ENCODE measurements around the gene EDAR. TPM values are rescaled to one million over a fixed set of nuclear protein-coding genes. Genes with fewer than 3 reads are reported as not detected.

EDAR gene
- total and polyA plus RNA-seq, 4 experiments from 2014 or later = 3.0 to 6.3 (median 4.6) TPM

DNA sequence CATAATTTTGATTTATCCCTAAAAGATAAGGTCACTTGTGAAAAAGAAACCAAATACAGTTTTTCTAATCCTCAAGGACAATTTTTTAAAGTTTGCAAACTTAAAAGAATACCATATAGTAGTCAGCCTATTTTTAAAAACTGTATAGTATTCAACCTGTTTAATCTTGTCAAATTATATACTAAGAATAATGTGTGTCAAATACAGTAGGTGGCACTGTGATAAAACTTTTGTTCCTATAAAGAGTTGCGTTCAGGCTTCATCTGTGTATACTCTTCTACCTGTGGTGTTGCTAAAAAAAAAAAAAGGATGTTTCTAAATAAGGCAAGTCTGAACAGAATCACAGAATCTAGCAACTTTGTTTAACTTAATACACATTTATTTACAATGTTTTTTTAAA, 133.8 kb downstream of the EDAR start:
- ChIA-PET CTCF (ENCODE audit: partially characterized antibody) (interaction anchor here (1.2 to 3.1 kb wide), 5 partner anchors 25 to 655 kb away, joined by 3 to 32 read pairs (median 9); partner anchors contain the start of gene EDAR), POLR2A (ENCODE audit: partially characterized antibody) (no interaction called here)
- Histone ChIP-seq H3K4me3 (ENCODE audit: low read length in 2 of 2) (no peak overlapping the region), H3K27me3 (ENCODE audit: insufficient read depth, low read length) (no peaks in the 10 kb centered on the region), H3K36me3 (ENCODE audit: insufficient read depth, low read length) (no peaks in the 10 kb centered on the region), H3K27ac (ENCODE audit: low read depth, low read length) (no peak overlapping the region), H3K9me3 (ENCODE audit: control insufficient read depth in 1 of 2, low read length in 2 of 2) (no peaks in the 10 kb centered on the region), H3K4me1 (ENCODE audit: insufficient read depth, low read length) (no peaks in the 10 kb centered on the region)
- H3K4me1 Mint-ChIP-seq = peaks cover 0 to 2% (median 0%) of the 10 kb centered on the region in 4 donors
- no peaks in the 10 kb centered on the region for H3K27me3 Mint-ChIP-seq
- peaks cover 7 to 8% of the 10 kb centered on the region in 2 donors for H3K36me3 Mint-ChIP-seq
- H3K27ac Mint-ChIP-seq = peak overlapping the region in 1 of 7 donors; percentile 13
- no peaks in the 10 kb centered on the region for H3K9me3 Mint-ChIP-seq
- no peak overlapping the region for H3K4me3 Mint-ChIP-seq
- intact Hi-C loops (cut with micrococcal nuclease) = loop anchor here (1.0 to 5.0 kb wide), 4 partner anchors 134 to 494 kb away; partner anchors contain the start of gene EDAR
- peak in 4 of 5 donors; percentile 26 to 38 (median 34) for DNase-seq

DNA sequence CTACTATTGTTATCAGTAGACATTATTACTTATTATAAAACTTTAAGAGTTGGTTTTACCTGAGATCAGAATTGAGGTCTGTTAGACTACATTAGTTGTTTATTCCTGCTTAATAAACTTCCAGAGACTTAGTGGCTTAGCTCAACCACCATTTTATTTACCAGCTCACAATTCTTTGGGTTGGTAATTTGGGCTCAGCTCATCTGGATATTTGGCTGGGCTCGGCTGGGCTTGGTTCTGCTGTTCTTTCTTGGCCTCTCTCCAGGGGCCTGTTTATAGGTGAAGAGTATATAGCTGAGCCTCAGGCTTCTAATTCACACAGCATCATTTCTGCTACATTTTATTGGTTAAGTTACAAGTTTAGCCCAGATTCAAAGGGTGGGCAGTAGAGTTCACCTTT, 134.5 kb downstream of the EDAR start:
- Mint-ChIP-seq H3K27ac (no peak overlapping the region), H3K27me3 (no peaks in the 10 kb centered on the region), H3K9me3 (no peaks in the 10 kb centered on the region), H3K4me1 (peaks cover 0 to 2% (median 0%) of the 10 kb centered on the region in 4 donors), H3K36me3 (peaks cover 8 to 12% of the 10 kb centered on the region in 2 donors), H3K4me3 (no peak overlapping the region)
- CTCF ChIA-PET (ENCODE audit: partially characterized antibody) = interaction anchor here (1.1 to 3.1 kb wide), 8 partner anchors 10 to 691 kb away, joined by 3 to 32 read pairs (median 6); partner anchors contain the start of gene EDAR
- Histone ChIP-seq H3K4me1 (ENCODE audit: insufficient read depth, low read length) (no peaks in the 10 kb centered on the region), H3K27ac (ENCODE audit: low read depth, low read length) (no peak overlapping the region), H3K9me3 (ENCODE audit: control insufficient read depth in 1 of 2, low read length in 2 of 2) (no peaks in the 10 kb centered on the region), H3K4me3 (ENCODE audit: low read length in 2 of 2) (no peak overlapping the region), H3K36me3 (ENCODE audit: insufficient read depth, low read length) (no peaks in the 10 kb centered on the region), H3K27me3 (ENCODE audit: insufficient read depth, low read length) (no peaks in the 10 kb centered on the region)
- intact Hi-C loops (cut with micrococcal nuclease) = no loop called here
- DNase-seq = no peak
- POLR2A ChIA-PET (ENCODE audit: partially characterized antibody) = no interaction called here

DNA sequence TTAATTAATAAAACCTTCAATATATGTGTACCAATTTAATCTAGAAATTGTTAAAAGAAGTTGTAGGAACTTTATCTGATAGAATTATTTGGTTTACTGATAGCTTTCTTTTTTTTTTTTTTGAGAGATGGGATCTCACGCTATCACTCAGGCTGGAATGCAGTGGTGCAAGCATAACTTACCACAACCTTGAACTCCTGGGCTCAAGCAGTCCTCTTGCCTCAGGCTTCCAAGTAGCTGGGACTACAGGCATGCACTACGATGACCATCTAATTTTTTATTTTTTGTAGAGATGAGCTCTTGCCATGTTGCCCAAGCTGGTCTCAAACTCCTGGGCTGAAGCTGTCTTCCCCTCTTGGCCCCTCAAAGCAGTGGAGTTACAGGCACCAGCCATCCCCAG, 135.6 kb downstream of the EDAR start:
- H3K4me1 ChIP-seq (ENCODE audit: insufficient read depth, low read length) = no peaks in the 10 kb centered on the region
- H3K27ac ChIP-seq (ENCODE audit: low read depth, low read length) = no peak overlapping the region
- peak overlapping the region in 1 of 7 donors; percentile 37 for H3K27ac Mint-ChIP-seq
- peaks cover 0 to 2% (median 0%) of the 10 kb centered on the region in 4 donors for H3K4me1 Mint-ChIP-seq
- ChIA-PET CTCF (ENCODE audit: partially characterized antibody) (interaction anchor here (0.6 to 3.1 kb wide), 10 partner anchors 9 to 657 kb away, joined by 3 to 32 read pairs (median 4); partner anchors contain the start of gene EDAR), POLR2A (ENCODE audit: partially characterized antibody) (no interaction called here)
- H3K27me3 ChIP-seq (ENCODE audit: insufficient read depth, low read length) = no peaks in the 10 kb centered on the region
- H3K9me3 ChIP-seq (ENCODE audit: control insufficient read depth in 1 of 2, low read length in 2 of 2) = no peaks in the 10 kb centered on the region
- peaks cover 6 to 17% of the 10 kb centered on the region in 2 donors for H3K36me3 Mint-ChIP-seq
- H3K27me3 Mint-ChIP-seq = no peaks in the 10 kb centered on the region
- intact Hi-C loops (cut with micrococcal nuclease) = no loop called here
- H3K4me3 ChIP-seq (ENCODE audit: low read length in 2 of 2) = no peak overlapping the region
- no peak overlapping the region for H3K4me3 Mint-ChIP-seq
- H3K36me3 ChIP-seq (ENCODE audit: insufficient read depth, low read length) = no peaks in the 10 kb centered on the region
- H3K9me3 Mint-ChIP-seq = no peaks in the 10 kb centered on the region
- no peak for DNase-seq

DNA sequence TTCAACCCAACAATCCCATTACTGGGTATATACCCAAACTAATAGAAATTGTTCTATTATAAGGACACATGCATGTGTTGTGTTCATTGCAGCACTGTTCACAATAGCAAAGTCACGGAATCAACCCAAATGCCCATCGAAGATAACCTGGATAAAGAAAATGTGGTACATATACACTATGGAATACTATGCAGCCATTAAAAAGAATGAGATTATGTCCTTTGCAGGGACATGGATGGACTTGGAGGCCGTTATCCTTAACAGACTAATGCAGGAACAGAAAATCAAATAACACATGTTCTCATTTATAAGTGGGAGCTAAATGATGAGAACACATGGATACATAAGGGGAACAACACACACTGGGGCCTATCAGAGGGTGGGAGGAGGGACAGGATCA, 136.6 kb downstream of the EDAR start:
- no peaks in the 10 kb centered on the region for H3K9me3 Mint-ChIP-seq
- CTCF ChIA-PET (ENCODE audit: partially characterized antibody) = interaction anchor here (1.5 to 3.1 kb wide), 2 partner anchors 134 to 658 kb away, joined by 4 to 32 read pairs; no protein-coding TSS in a partner anchor
- H3K36me3 Mint-ChIP-seq = peaks cover 4 to 17% of the 10 kb centered on the region in 2 donors
- Histone ChIP-seq H3K27me3 (ENCODE audit: insufficient read depth, low read length) (no peaks in the 10 kb centered on the region), H3K36me3 (ENCODE audit: insufficient read depth, low read length) (no peaks in the 10 kb centered on the region), H3K4me1 (ENCODE audit: insufficient read depth, low read length) (no peaks in the 10 kb centered on the region), H3K9me3 (ENCODE audit: control insufficient read depth in 1 of 2, low read length in 2 of 2) (no peaks in the 10 kb centered on the region), H3K4me3 (ENCODE audit: low read length in 2 of 2) (no peak overlapping the region), H3K27ac (ENCODE audit: low read depth, low read length) (no peak overlapping the region)
- no peak for DNase-seq
- H3K27ac Mint-ChIP-seq = no peak overlapping the region
- no peak overlapping the region for H3K4me3 Mint-ChIP-seq
- intact Hi-C loops (cut with micrococcal nuclease) = no loop called here
- POLR2A ChIA-PET (ENCODE audit: partially characterized antibody) = no interaction called here
- H3K4me1 Mint-ChIP-seq = peaks cover 0 to 2% (median 0%) of the 10 kb centered on the region in 4 donors
- no peaks in the 10 kb centered on the region for H3K27me3 Mint-ChIP-seq

DNA sequence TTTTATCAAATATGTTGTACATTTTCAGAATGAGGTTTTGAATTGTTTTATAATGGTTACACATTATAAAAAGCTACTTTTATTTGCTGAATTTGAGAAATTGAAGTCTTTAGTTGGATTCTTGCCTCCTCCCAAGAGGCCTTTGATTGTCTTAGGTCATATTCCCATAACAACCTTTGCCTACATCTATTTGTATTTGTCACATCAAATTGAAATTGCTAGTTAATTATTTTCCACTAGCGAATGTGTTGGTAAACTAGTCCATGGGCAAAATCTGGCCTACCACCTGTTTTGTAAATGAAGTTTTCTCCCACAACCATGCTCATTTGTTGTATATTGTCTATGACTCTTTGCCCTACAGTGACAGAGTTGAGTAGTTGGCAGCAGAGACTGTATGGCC, 142.0 kb downstream of the EDAR start:
- Histone ChIP-seq H3K27ac (ENCODE audit: low read depth, low read length) (no peak overlapping the region), H3K9me3 (ENCODE audit: control insufficient read depth in 1 of 2, low read length in 2 of 2) (no peaks in the 10 kb centered on the region), H3K4me3 (ENCODE audit: low read length in 2 of 2) (no peak overlapping the region), H3K4me1 (ENCODE audit: insufficient read depth, low read length) (no peaks in the 10 kb centered on the region), H3K36me3 (ENCODE audit: insufficient read depth, low read length) (no peaks in the 10 kb centered on the region), H3K27me3 (ENCODE audit: insufficient read depth, low read length) (no peaks in the 10 kb centered on the region)
- peaks cover 13 to 20% of the 10 kb centered on the region in 2 donors for H3K36me3 Mint-ChIP-seq
- intact Hi-C loops (cut with micrococcal nuclease) = no loop called here
- no peak for DNase-seq
- no peak overlapping the region for H3K4me3 Mint-ChIP-seq
- no peaks in the 10 kb centered on the region for H3K4me1 Mint-ChIP-seq
- H3K27ac Mint-ChIP-seq = no peak overlapping the region
- no peaks in the 10 kb centered on the region for H3K27me3 Mint-ChIP-seq
- H3K9me3 Mint-ChIP-seq = no peaks in the 10 kb centered on the region
- CTCF ChIA-PET (ENCODE audit: partially characterized antibody) = no interaction called here
- POLR2A ChIA-PET (ENCODE audit: partially characterized antibody) = no interaction called here

DNA sequence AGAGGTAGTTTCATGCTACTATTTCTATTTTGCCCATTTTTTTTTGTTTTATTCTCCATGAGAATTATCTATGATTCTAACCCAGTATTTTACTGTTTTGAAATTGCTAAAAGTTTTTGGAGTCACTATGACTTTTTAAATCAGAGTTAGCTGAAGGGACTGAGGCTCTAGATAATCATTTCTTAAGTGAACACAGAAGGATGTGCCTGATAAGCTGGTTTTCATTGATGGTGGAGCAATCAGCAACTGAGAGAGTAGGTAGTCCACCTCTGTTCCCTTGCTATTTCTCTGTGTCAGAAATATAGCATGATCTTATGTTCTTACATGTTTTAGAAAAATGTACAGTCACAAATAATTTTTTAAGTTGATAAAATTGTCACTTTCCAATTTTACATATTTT, 143.1 kb downstream of the EDAR start:
- no peaks in the 10 kb centered on the region for H3K27me3 Mint-ChIP-seq
- Histone ChIP-seq H3K27ac (ENCODE audit: low read depth, low read length) (no peak overlapping the region), H3K27me3 (ENCODE audit: insufficient read depth, low read length) (no peaks in the 10 kb centered on the region), H3K9me3 (ENCODE audit: control insufficient read depth in 1 of 2, low read length in 2 of 2) (no peaks in the 10 kb centered on the region), H3K4me3 (ENCODE audit: low read length in 2 of 2) (no peak overlapping the region), H3K4me1 (ENCODE audit: insufficient read depth, low read length) (no peaks in the 10 kb centered on the region), H3K36me3 (ENCODE audit: insufficient read depth, low read length) (no peaks in the 10 kb centered on the region)
- DNase-seq = no peak
- intact Hi-C loops (cut with micrococcal nuclease) = no loop called here
- no peaks in the 10 kb centered on the region for H3K4me1 Mint-ChIP-seq
- H3K4me3 Mint-ChIP-seq = no peak overlapping the region
- ChIA-PET CTCF (ENCODE audit: partially characterized antibody) (interaction anchor here (2.1 kb wide), 1 partner anchor 8 kb away, joined by 7 read pairs; no protein-coding TSS in a partner anchor), POLR2A (ENCODE audit: partially characterized antibody) (no interaction called here)
- H3K9me3 Mint-ChIP-seq = peaks cover 0 to 4% (median 0%) of the 10 kb centered on the region in 8 donors
- no peak overlapping the region for H3K27ac Mint-ChIP-seq
- peaks cover 21 to 23% of the 10 kb centered on the region in 2 donors for H3K36me3 Mint-ChIP-seq
